Thyroid gland (tissue), 4 donors: ENCODE data around the gene TNFRSF21.

Experiments used
- CTCF ChIP-seq, 6 experiments: fragments of 200-600 bp in 3 of 6; fragments of 450-650 bp in 3 of 6; sonication (generic) in 3 of 6; IDR thresholded peaks; one replicate each; pipeline ENCODE4 v1.5.1; 2016 to 2019; ENCODE audit warnings: antibody characterized with exemption in 6 of 6, mild to moderate bottlenecking in 2 of 6, inconsistent platforms in 1 of 6, moderate library complexity in 1 of 6
- POLR2A ChIP-seq, 2 donors: fragments of 450-650 bp; IDR thresholded peaks; one replicate each; pipeline ENCODE4 v1.6.1; 2017; ENCODE audit warnings: antibody characterized with exemption in 2 of 2, mild to moderate bottlenecking in 2 of 2, moderate library complexity in 1 of 2

GRCh38 chr6:47337519-47337918, 27.8 kb upstream of the TNFRSF21 start:
- TF ChIP-seq CTCF (IDR thresholded peaks at IDR 0.05) (no peak), POLR2A (IDR thresholded peaks at IDR 0.05) (no peak)
